ENCODE measurements around the gene SEMG1.

The SEMG1 gene

GRCh38 chr20:45258259-45258658 is 51.4 kb downstream of the SEMG1 start:
- Histone ChIP-seq H3K27ac (no peak overlapping the region), H3K27me3 (no peaks in the 10 kb centered on the region), H3K4me3 (ENCODE audit: low read depth in 1 of 2, low read length in 1 of 2) (no peak overlapping the region), H3K36me3 (no peaks in the 10 kb centered on the region), H3K9me3 (no peaks in the 10 kb centered on the region), H3K4me1 (ENCODE audit: control insufficient read depth in 1 of 2, insufficient read depth in 1 of 2, low read depth in 1 of 2, low read length in 1 of 2) (peaks cover 26% of the 10 kb centered on the region in 2 experiments)
- TF ChIP-seq CTCF (IDR thresholded peaks at IDR 0.05), result no peak

- Histone ChIP-seq H3K4me3 (ENCODE audit: low read depth in 1 of 2, low read length in 1 of 2) (no peak overlapping the region), H3K9me3 (no peaks in the 10 kb centered on the region), H3K4me1 (ENCODE audit: control insufficient read depth in 1 of 2, insufficient read depth in 1 of 2, low read depth in 1 of 2, low read length in 1 of 2) (peaks cover 22% of the 10 kb centered on the region in 2 experiments), H3K27ac (no peak overlapping the region), H3K36me3 (no peaks in the 10 kb centered on the region), H3K27me3 (no peaks in the 10 kb centered on the region)
- no peak for TF ChIP-seq CTCF (IDR thresholded peaks at IDR 0.05)
These were observed 51.8 kb downstream of the SEMG1 start for GRCh38 chr20:45258664-45259063.
